Fibroblast of mammary gland (primary cell): ENCODE data around the gene TAL2.

ENCODE experiments used
- DNase-seq: peaks from one replicate; pipeline ENCODE4 v3.0.0-alpha.2; 2010; ENCODE audit warnings: low read depth
- H3K4me3 ChIP-seq: 2 replicates; pipeline ENCODE4 v1.5.1; 2011; ENCODE audit warnings: low read depth, mild to moderate bottlenecking, low read length, moderate library complexity; ENCODE audit not compliant: control insufficient read depth
- CTCF ChIP-seq: conservative IDR thresholded peaks from 2 replicates; pipeline ENCODE4 v1.5.1; 2011; ENCODE audit warnings: low read depth, low read length, inconsistent platforms; ENCODE audit not compliant: control insufficient read depth, insufficient read depth

TAL2 gene

DNA sequence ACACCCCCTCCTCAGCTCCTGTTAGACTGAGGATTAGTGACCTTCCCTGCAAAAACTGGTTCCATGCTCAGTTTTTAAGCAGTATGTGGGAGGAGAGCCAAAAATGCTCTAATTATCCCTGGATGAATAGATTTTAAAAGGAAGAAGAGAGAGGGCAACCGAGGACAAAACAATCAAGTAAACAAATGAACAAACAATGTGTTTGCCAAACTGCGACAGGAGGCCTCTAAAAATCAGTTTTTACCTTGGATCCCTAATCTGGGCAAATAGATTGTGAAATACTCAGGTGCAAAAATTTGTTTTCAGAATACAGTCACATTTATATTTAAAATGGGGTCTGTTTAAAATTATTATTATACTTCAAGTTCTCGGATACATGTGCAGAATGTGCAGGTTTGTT, 8.5 kb downstream of the TAL2 start:
- DNase-seq, result no peak
- TF ChIP-seq CTCF, result no peak
- no peak overlapping the region for H3K4me3 ChIP-seq

DNA sequence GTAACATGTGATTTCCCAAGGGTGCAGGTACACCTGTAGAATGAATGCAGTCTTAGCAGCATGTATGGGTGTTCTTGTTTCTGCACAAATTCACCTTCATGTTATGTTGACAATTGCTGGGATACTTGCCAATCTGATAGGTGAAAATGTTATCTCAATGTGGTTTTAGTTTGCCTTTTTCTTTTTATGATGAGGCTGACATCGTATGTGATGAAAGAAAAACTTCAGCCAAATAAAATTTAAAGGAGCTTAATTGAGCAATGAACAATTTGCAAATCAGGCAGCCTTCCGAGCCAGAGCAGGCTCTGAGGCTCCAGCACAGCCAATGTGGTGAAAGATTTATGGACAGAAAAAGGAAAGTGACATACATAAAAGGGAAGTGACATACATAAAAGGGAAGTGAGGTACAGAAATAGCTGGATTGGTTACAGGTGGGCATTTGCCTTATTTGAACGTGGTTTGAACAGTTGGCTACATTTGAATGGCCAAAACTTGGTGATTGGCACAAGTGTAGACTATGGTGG, 10.5 kb downstream of the TAL2 start:
- DNase-seq, result no peak
- no peak for TF ChIP-seq CTCF
- no peak overlapping the region for H3K4me3 ChIP-seq

- no peak for TF ChIP-seq CTCF
- H3K4me3 ChIP-seq, result no peak overlapping the region
- no peak for DNase-seq
Observed at GRCh38 chr9:105673850-105674387, 11.7 kb downstream of the TAL2 start.

GRCh38 chr9:105676351-105676923, 14.2 kb downstream of the TAL2 start:
- TF ChIP-seq CTCF, result no peak
- no peak overlapping the region for H3K4me3 ChIP-seq
- no peak for DNase-seq

DNA sequence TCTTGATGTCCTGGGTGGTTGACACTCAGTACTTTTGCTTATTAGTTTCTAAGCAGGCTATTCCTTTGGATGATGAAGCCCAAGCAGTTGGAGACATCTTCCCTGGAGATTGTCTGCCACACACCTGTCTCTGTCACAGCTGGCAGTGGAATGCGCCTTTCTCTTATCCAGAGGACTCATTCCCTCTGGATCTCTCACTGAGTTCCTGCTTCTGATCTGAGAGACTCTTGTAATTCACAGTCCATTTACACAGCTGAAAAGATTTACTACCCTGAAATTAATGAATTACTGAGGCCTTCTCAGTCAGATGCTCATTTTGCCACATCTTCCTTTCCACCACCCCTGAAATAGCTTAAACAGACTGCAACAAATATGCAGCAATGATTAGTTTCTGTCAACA, 15.9 kb downstream of the TAL2 start:
- TF ChIP-seq CTCF, result no peak
- DNase-seq, result no peak
- no peak overlapping the region for H3K4me3 ChIP-seq

- no peak for DNase-seq
- TF ChIP-seq CTCF, result no peak
- H3K4me3 ChIP-seq, result no peak overlapping the region
Observed at GRCh38 chr9:105678781-105679180, 16.5 kb downstream of the TAL2 start.
